AG09309 (cell line): Measurements from ENCODE around the gene HTT.

ENCODE experiments used
- DNase-seq: peaks from one replicate; pipeline ENCODE4 v3.0.0-alpha.2; 2010; ENCODE audit warnings: low read depth
- H3K4me3 ChIP-seq: 2 replicates; pipeline ENCODE4 v1.5.1; 2011; ENCODE audit warnings: mild to moderate bottlenecking, low read depth, low read length, moderate library complexity; ENCODE audit not compliant: control insufficient read depth
- TF ChIP-seq, protein P1 (sequence below): IDR thresholded peaks from 2 replicates; pipeline ENCODE4 v1.5.1; 2011; ENCODE audit warnings: mild to moderate bottlenecking, low read depth, low read length, inconsistent platforms; ENCODE audit not compliant: insufficient read depth, control insufficient read depth; ENCODE audit errors: missing control alignments

Gene HTT

DNA sequence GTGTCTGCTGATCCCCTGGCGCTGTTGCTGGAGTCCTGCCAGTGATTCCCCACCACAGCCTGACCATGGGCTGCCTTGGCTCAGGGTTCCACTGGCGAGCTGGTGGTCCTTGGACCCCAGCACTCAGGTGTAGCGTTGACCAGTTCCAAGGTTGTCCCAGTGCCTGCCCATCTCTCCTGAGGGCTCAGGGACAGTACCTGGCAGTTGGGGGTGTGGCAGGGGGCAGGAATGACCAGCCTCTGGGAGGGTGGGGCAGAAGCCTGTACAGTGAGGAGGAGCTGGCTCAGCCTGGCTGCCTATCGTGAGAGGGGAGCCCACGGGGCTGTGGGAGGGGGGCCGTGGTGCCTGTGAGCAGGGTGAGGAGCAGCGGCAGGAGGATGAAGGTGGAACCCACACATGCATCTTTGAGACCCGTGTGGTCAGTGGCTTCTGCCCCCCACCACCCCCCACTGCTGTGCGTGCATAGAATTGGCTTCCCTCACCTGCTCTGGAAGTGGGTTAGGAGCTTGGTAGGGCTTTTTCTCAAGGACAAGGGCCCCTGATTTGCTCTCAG, 161.9 kb downstream of the HTT start:
- TF ChIP-seq, protein P1, sequence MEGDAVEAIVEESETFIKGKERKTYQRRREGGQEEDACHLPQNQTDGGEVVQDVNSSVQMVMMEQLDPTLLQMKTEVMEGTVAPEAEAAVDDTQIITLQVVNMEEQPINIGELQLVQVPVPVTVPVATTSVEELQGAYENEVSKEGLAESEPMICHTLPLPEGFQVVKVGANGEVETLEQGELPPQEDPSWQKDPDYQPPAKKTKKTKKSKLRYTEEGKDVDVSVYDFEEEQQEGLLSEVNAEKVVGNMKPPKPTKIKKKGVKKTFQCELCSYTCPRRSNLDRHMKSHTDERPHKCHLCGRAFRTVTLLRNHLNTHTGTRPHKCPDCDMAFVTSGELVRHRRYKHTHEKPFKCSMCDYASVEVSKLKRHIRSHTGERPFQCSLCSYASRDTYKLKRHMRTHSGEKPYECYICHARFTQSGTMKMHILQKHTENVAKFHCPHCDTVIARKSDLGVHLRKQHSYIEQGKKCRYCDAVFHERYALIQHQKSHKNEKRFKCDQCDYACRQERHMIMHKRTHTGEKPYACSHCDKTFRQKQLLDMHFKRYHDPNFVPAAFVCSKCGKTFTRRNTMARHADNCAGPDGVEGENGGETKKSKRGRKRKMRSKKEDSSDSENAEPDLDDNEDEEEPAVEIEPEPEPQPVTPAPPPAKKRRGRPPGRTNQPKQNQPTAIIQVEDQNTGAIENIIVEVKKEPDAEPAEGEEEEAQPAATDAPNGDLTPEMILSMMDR = no peak
- no peak for DNase-seq
- no peak overlapping the region for H3K4me3 ChIP-seq

GRCh38 chr4:3237266-3237665, 162.8 kb downstream of the HTT start:
- no peak for DNase-seq
- TF ChIP-seq, protein P1 = no peak
- H3K4me3 ChIP-seq = no peak overlapping the region

GRCh38 chr4:3237712-3238560, 163.5 kb downstream of the HTT start:
- TF ChIP-seq, protein P1 = no peak
- no peak for DNase-seq
- H3K4me3 ChIP-seq = no peak overlapping the region

DNA sequence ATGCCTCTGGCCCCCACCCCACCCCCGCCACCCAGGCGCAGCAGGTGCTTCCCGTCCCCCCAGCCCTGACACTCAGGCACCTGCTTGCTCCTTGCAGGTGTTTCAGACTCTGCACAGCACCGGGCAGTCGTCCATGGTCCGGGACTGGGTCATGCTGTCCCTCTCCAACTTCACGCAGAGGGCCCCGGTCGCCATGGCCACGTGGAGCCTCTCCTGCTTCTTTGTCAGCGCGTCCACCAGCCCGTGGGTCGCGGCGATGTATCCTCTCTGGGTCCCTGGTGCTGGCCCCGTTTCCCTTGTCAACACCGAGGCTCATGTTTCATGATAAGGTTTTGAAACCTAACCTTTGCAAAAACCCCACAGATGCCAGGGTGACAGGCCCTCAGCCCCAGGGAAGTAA, 164.2 kb downstream of the HTT start:
- no peak for DNase-seq
- H3K4me3 ChIP-seq = no peak overlapping the region
- TF ChIP-seq, protein P1 = no peak

DNA sequence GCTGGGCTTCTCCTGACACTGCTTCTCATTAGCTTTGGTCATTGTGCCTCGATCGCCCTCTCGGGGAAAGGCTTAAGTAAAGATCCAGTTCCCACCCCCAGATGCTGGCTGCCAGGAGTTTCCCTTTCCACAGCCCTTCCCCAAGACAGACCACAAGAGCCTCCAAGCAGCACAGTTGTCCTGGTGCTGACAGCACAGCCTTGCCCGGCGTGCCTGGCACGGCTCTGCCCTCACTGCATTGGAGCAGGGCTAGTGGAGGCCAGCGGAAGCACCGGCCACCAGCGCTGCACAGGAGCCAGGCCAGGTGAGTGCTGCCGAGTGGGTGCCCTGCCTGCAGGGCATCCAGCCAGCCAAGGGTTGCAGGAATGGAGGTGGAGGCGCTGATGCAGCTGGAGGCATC, 164.8 kb downstream of the HTT start:
- TF ChIP-seq, protein P1 = no peak
- no peak overlapping the region for H3K4me3 ChIP-seq
- DNase-seq = no peak

- TF ChIP-seq, protein P1 = no peak
- DNase-seq = no peak
- no peak overlapping the region for H3K4me3 ChIP-seq
Measured at GRCh38 chr4:3239998-3240920, 165.8 kb downstream of the HTT start.
